Stimulated activated memory B cell treated with anti-CD40 and anti-IgM and Interleukin-4, amounts not matched to agents 10 μg/mL and 1 μg/mL and 100 μg/mL, for 72 hours (primary cell): Measurements from ENCODE around the gene SERPINB6.
"Not testable (repeated sequence)": the region's sequence is repeated elsewhere in the genome, so short reads cannot be mapped to it uniquely, and the experiment has no call there.

ENCODE experiments used
- ATAC-seq: fragments of 150-1000 bp; cut with Tn5 transposase; 2 replicates; pipeline ENCODE4 v1.10.0; 2021
- H3K27ac Mint-ChIP-seq: one replicate; pipeline ENCODE4 v1.8.0; 2022; ENCODE audit warnings: mild to moderate bottlenecking, mixed read lengths
- H3K27me3 Mint-ChIP-seq: one replicate; pipeline ENCODE4 v1.8.0; 2022; ENCODE audit warnings: mixed read lengths
- H3K36me3 Mint-ChIP-seq: one replicate; pipeline ENCODE4 v1.8.0; 2022; ENCODE audit warnings: mixed read lengths
- H3K4me1 Mint-ChIP-seq: one replicate; pipeline ENCODE4 v1.8.0; 2022; ENCODE audit warnings: mixed read lengths
- H3K4me3 Mint-ChIP-seq: one replicate; pipeline ENCODE4 v1.8.0; 2022; ENCODE audit warnings: mild to moderate bottlenecking, moderate library complexity, mixed read lengths
- H3K9me3 Mint-ChIP-seq: one replicate; pipeline ENCODE4 v1.8.0; 2022; ENCODE audit warnings: mixed read lengths

The SERPINB6 gene

DNA sequence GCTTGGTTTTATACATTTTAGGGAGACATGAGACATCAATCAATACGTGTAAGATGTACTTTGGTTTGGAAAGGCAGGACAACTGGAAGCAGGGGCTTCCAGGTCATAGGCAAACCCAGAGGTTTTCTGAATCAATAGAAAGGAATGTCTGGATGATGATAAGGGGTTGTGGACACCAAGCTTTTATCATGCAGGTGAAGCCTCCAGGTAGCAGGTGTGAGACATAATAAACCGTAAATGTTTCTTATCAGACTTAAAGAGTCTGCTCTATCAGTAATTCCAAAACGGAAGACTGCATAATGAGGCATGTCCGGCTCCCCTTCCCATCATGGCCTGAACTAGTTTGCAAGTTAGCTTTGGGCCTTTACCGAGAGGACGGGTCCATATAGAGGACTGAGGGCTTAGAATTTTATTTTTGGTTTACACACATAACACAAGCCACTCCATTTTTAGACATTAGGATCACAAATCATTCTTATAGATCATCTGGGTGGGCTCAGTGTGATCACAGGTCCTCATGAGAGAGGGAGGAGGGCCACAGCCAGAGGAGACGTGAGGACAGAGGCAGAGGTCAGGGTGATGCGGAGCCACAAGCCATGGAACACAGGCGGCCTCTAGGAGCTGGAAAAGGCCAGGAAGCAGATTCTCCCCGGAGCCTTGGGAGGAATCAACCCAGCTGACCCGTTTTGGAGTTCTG, 57.6 kb downstream of the SERPINB6 start:
- Mint-ChIP-seq H3K36me3 (no peaks in the 10 kb centered on the region), H3K4me1 (peaks cover 34% of the 10 kb centered on the region), H3K27ac (no peak overlapping the region), H3K9me3 (no peaks in the 10 kb centered on the region), H3K4me3 (no peak overlapping the region), H3K27me3 (no peaks in the 10 kb centered on the region)
- no peak for ATAC-seq

DNA sequence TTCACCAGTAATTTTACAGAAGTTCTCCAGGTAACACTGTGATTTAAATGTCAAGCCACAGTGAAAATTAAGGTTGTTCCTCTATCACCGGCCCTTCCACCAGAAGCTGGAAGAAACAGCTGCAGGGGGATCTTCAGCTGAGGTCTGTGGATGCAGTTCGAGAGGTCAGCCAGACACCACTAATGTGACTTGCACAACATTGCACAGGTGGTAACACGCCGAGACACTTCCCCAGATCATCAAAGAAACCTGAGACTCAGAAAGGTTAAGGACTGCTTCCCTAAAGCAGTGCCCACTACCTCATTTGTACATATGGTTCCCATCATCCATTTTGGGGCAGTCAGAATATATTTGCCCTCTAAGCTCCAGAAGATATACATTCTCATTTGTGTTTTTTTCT, 60.2 kb downstream of the SERPINB6 start:
- no peaks in the 10 kb centered on the region for H3K36me3 Mint-ChIP-seq
- peaks cover 5% of the 10 kb centered on the region for H3K9me3 Mint-ChIP-seq
- H3K4me1 Mint-ChIP-seq, result peaks cover 39% of the 10 kb centered on the region
- H3K27ac Mint-ChIP-seq, result peak overlapping the region; percentile 89
- no peaks in the 10 kb centered on the region for H3K27me3 Mint-ChIP-seq
- H3K4me3 Mint-ChIP-seq, result peak overlapping the region; percentile 64
- peak; percentile 98 for ATAC-seq

DNA sequence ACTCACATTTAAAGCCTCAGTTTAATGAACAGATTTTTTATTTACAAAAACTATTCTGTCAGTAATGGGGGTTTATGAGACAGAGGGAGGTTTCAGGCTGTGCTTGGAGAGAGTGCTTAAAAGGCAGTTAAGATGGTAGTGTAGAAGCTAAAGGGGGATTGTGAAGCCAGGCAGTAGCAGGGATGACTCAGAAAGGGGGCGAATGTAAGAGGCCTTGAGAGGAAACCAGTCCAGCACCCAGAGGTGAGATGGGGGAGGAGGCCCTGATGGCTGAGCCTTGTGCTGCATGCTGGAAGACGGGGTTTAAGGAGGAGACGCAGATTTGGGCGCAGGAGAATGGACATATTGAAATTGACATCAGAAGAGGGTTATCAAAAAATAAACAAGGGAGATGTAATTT, 61.6 kb downstream of the SERPINB6 start:
- Mint-ChIP-seq H3K27ac (peak overlapping the region; percentile 89), H3K4me1 (peaks cover 39% of the 10 kb centered on the region), H3K27me3 (no peaks in the 10 kb centered on the region), H3K36me3 (no peaks in the 10 kb centered on the region), H3K9me3 (peaks cover 5% of the 10 kb centered on the region), H3K4me3 (peak overlapping the region; percentile 41)
- ATAC-seq, result no peak

DNA sequence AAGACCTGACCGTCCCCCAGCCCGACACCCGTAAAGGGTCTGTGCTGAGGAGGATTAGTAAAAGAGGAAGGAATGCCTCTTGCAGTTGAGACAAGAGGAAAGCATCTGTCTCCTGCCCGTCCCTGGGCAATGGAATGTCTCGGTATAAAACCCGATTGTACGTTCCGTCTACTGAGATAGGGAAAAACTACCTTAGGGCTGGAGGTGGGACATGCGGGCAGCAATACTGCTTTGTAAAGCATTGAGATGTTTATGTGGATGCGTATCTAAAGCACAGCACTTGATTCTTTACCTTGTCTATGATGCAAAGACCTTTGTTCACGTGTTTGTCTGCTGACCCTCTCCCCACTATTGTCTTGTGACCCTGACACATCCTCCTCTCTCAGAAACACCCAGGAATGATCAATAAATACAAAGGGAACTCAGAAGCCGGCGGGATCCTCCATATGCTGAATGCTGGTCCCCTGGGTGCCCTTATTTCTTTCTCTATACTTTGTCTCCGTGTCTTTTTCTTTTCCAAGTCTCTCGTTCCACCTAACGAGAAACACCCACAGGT, 62.2 kb downstream of the SERPINB6 start:
- not testable (repeated sequence) for H3K27me3 Mint-ChIP-seq, H3K9me3 Mint-ChIP-seq, H3K36me3 Mint-ChIP-seq, ATAC-seq, H3K4me3 Mint-ChIP-seq
- H3K27ac Mint-ChIP-seq, result peak overlapping the region; percentile 89
- peaks cover 39% of the 10 kb centered on the region for H3K4me1 Mint-ChIP-seq

DNA sequence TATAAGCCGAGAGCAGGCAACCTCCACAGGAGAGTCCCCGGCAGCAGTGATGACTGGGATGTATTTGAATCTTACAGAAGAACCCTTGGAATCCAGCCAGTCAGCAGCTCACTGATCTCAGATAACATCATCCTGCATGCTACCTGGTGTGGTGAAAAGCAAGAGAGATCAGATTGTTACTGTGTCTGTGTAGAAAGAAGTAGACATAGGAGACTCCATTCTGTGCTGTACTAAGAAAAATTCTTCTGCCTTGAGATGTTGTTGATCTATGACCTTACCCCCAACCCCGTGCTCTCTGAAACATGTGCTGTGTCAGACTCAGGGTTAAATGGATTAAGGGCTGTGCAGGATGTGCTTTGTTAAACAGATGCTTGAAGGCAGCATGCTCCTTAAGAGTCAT, 62.9 kb downstream of the SERPINB6 start:
- not testable (repeated sequence) for ATAC-seq, H3K36me3 Mint-ChIP-seq, H3K27me3 Mint-ChIP-seq, H3K4me3 Mint-ChIP-seq, H3K9me3 Mint-ChIP-seq
- peak overlapping the region; percentile 89 for H3K27ac Mint-ChIP-seq
- H3K4me1 Mint-ChIP-seq, result peaks cover 39% of the 10 kb centered on the region

DNA sequence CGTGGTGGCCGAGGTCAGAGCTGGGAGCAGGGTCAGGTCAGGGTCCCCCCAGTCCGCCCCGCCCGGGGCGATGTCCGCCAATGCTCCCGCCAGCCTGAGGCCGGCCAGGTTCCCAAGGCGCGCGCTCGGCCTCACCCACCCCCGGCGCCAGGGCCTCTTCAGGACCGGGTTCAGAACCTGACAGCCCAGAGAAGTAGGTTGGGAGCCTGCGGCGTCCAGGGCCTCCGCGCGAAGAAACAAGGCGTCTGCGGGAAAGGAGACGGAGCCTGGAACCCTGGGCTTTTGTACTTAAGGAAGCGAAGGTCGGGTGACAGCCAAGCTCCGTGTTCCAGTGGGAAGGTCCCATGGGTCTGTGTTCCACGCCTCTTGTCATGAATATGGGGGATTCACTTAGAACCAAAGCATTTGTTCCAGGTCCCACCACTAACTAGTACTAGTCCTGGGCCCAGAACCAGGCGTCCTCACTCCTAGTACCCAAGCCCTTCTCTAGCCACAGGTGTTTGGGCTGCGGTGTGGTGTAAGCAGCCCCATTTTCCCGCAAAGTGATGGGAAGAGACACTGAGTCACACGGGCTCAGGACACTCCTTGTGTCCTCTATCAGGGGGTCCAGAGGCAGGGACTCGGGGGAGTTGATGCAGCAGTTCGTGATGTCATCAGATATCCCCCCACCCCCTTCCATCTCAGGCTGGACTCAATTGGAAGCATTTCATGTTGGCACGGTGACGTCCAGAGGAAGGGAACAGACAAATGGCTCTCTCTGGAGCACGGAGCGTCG, 67.8 kb downstream of the SERPINB6 start:
- peaks cover 46% of the 10 kb centered on the region for H3K4me1 Mint-ChIP-seq
- peak overlapping the region; percentile 99 for H3K27ac Mint-ChIP-seq
- not testable (repeated sequence) for H3K9me3 Mint-ChIP-seq, ATAC-seq, H3K27me3 Mint-ChIP-seq
- peak overlapping the region; percentile 100 for H3K4me3 Mint-ChIP-seq
- peaks cover 41% of the 10 kb centered on the region for H3K36me3 Mint-ChIP-seq

DNA sequence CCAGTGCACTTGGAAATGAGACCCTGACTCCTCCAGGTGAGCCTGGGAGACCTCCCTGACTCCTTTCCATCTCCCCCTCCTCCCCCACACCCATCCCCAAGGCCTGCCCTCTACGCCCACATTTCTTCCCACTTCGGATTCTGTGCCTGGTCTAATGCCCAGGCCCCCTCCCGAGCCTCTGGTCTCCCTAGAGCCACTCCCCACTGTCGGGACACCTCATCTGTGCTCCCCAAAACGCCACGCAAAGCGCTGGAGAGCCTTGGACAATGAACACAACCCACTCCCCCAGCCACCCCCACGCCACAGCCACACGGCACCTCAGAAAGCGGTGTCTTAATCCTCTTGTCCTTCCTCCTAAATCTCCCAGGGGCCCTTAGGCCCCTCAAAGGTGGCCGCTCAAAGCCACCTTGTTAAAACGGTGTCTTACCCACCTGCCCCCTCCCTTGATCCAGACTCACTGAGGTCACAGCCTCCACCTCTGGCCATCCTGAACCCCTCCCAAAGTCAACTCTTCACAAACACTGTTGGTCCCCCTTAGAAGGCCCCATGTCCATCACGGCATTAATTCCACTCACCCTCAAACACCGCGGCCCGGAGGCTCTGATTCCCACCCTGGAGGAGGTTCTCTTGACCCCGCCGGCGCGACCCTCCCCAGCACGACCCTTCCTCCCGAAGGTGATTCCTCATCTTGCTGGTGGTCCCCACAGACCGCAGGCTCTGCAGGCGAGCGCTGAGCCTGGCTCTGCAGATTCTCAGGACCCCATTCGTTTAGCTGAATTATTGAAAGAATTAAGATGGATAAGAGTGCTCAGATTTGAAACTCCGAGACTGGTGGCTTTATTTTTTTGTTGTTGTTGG, 69.5 kb downstream of the SERPINB6 start:
- Mint-ChIP-seq H3K36me3 (peaks cover 58% of the 10 kb centered on the region), H3K4me1 (peaks cover 52% of the 10 kb centered on the region), H3K27ac (peak overlapping the region; percentile 99), H3K4me3 (peak overlapping the region; percentile 100)
- not testable (repeated sequence) for ATAC-seq, H3K9me3 Mint-ChIP-seq, H3K27me3 Mint-ChIP-seq

GRCh38 chr6:2900821-2901644, 70.3 kb downstream of the SERPINB6 start:
- H3K27me3 Mint-ChIP-seq, result no peaks in the 10 kb centered on the region
- no peaks in the 10 kb centered on the region for H3K9me3 Mint-ChIP-seq
- peaks cover 53% of the 10 kb centered on the region for H3K4me1 Mint-ChIP-seq
- peak overlapping the region; percentile 99 for H3K27ac Mint-ChIP-seq
- ATAC-seq, result no peak
- H3K4me3 Mint-ChIP-seq, result peak overlapping the region; percentile 100
- peaks cover 66% of the 10 kb centered on the region for H3K36me3 Mint-ChIP-seq

DNA sequence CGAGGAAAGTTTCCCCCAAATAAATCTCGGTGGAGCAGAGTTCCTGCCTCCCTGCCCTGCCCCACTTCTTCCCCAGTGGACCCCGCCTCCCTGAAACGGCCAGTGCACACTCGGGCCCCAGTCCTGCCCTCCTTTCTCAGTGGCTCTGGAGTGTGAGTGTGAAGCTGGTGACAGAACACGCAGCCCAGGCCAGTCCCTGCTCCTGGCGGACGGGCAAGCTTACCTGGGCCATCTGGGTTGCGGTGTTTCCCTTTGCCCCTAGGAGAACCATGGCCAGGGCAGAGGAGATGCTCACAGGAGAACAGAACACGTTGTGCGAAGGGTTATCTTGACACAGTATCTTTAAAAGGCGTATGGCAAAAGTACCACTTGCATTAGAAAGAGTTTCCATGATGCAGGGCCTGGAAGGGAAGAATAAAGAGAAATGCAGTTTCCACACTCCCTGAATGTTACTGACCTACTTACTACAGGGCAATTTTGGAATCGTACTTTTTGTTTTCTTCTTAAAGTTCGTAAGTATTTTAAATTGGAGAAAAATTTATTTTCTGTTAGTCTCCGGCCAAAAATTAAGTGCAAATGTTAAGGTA, 71.1 kb downstream of the SERPINB6 start:
- Mint-ChIP-seq H3K4me1 (peaks cover 56% of the 10 kb centered on the region), H3K27ac (peak overlapping the region; percentile 99), H3K9me3 (no peaks in the 10 kb centered on the region), H3K27me3 (no peaks in the 10 kb centered on the region), H3K4me3 (peak overlapping the region; percentile 100), H3K36me3 (peaks cover 71% of the 10 kb centered on the region)
- ATAC-seq, result no peak

- ATAC-seq, result peak; percentile 3
- Mint-ChIP-seq H3K27me3 (no peaks in the 10 kb centered on the region), H3K27ac (peak overlapping the region; percentile 99), H3K4me1 (peaks cover 62% of the 10 kb centered on the region), H3K36me3 (peaks cover 78% of the 10 kb centered on the region), H3K9me3 (no peaks in the 10 kb centered on the region), H3K4me3 (peak overlapping the region; percentile 100)
Observed at GRCh38 chr6:2899596-2899995, 71.8 kb downstream of the SERPINB6 start.
